CD4-positive, alpha-beta T cell treated with Interleukin-21 for 1 hour (primary cell): ENCODE data around the gene PCDHGA9.
"Not testable (repeated sequence)": the region's sequence is repeated elsewhere in the genome, so short reads cannot be mapped to it uniquely, and the experiment has no call there.

ENCODE experiments used
- DNase-seq: peaks from one replicate; pipeline ENCODE4 v3.0.0-alpha.2; 2020

PCDHGA9 gene

DNA sequence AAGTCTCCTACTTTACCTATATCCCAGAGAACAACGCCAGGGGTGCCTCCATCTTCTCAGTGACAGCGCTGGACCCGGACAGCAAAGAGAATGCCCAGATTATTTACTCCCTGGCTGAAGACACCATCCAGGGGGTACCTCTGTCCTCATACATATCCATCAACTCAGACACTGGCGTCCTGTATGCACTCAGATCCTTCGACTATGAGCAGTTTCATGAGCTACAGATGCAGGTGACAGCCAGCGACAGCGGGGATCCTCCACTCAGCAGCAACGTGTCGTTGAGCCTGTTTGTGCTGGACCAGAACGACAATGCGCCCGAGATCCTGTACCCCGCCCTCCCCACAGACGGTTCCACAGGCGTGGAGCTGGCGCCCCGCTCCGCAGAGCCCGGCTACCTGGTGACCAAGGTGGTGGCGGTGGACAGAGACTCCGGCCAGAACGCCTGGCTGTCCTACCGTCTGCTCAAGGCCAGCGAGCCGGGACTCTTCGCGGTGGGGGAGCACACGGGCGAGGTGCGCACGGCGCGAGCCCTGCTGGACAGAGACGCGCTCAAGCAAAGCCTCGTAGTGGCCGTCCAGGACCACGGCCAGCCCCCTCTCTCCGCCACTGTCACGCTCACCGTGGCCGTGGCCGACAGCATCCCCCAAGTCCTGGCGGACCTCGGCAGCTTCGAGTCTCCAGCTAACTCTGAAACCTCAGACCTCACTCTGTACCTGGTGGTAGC, 12.1 kb downstream of the PCDHGA9 start:
- not testable (repeated sequence) for DNase-seq

DNA sequence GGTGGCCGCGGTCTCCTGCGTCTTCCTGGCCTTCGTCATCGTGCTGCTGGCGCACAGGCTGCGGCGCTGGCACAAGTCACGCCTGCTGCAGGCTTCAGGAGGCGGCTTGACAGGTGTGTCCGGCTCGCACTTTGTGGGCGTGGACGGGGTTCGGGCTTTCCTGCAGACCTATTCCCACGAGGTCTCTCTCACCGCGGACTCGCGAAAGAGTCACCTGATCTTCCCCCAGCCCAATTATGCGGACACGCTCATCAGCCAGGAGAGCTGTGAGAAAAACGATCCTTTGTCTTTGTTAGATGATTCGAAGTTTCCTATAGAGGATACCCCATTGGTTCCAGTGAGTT, 12.7 kb downstream of the PCDHGA9 start:
- not testable (repeated sequence) for DNase-seq

DNA sequence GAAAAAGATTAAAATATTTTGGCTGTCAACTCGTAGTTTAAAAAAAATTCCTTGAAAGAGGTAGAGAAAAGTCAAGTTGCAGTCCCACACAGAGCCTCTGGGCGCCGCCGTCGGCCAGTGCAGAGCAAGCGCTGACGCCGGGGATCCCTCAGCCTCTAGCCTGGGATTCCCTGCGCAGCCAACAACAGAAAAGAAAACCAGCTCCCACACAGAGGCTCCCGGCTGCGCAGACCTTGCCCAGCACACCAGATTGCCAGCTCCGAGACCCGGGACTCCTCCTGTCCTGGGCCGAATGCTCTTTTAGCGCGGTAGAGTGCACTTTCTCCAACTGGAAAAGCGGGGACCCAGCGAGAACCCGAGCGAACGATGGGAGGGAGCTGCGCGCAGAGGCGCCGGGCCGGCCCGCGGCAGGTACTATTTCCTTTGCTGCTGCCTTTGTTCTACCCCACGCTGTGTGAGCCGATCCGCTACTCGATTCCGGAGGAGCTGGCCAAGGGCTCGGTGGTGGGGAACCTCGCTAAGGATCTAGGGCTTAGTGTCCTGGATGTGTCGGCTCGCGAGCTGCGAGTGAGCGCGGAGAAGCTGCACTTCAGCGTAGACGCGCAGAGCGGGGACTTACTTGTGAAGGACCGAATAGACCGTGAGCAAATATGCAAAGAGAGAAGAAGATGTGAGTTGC, 15.1 kb downstream of the PCDHGA9 start, which contains the start of gene PCDHGB7:
Gene PCDHGB7 (plus strand): TSS at position 184 of the 679 bp plus-strand sequence. CDS start 183 bp downstream, at position 367.
- DNase-seq = peak; percentile 49

DNA sequence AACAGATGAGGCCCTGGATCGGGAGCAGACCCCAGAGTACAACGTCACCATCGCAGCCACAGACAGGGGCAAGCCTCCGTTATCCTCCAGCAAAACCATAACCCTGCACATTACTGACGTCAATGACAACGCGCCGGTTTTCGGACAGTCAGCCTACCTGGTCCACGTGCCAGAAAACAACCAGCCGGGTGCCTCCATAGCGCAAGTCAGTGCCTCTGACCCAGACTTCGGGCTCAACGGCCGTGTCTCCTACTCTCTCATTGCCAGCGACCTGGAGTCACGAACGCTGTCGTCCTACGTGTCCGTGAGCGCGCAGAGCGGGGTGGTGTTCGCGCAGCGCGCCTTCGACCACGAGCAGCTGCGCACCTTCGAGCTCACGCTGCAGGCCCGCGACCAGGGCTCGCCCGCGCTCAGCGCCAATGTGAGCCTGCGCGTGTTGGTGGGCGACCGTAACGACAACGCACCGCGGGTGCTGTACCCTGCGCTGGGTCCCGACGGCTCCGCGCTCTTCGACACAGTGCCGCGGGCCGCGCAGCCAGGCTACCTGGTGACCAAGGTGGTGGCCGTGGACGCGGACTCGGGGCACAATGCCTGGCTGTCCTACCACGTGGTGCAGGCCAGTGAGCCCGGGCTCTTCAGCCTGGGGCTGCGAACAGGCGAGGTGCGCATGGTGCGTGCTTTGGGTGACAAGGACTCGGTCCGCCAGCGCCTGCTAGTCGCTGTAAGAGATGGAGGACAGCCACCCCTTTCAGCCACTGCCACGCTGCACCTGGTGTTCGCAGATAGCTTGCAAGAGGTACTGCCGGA, 16.7 kb downstream of the PCDHGA9 start:
- no peak for DNase-seq

DNA sequence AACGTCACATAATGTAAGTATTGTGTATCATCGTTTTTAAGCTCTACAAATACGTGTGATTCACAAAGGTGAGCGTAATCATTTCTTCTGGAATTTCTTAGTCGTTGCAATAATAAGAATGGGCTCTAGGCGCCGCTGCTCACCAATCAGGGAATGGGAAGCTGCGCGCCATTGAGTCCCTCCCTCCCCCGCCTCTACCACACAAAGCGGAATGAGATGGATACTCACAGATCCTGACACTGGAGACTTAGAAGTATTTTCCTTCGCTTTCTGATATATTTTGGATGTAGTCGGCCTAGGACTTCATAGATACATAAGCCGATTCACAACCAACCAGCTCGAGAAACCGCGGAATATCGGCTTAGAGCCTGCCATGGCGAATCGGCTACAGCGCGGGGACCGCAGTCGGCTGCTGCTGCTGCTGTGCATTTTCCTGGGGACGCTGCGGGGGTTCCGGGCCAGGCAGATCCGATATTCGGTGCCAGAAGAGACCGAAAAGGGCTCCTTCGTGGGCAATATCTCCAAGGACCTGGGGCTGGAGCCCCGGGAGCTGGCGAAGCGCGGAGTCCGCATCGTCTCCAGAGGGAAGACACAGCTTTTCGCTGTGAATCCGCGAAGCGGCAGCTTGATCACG, 18.4 kb downstream of the PCDHGA9 start, which contains the start of gene PCDHGA11:
Gene PCDHGA11 (plus strand): TSS at position 197 of the 634 bp plus-strand sequence. CDS start 177 bp downstream, at position 374.
- DNase-seq = peak; percentile 51

DNA sequence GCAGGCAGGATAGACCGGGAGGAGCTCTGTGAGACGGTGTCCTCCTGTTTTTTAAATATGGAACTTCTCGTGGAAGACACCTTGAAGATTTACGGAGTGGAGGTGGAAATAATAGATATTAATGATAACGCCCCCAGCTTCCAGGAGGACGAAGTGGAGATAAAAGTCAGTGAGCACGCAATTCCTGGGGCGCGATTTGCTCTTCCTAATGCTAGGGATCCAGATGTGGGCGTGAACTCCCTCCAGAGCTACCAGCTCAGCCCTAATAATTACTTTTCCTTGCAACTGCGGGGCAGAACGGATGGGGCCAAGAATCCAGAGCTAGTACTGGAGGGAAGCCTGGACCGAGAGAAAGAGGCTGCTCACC, 18.9 kb downstream of the PCDHGA9 start:
- no peak for DNase-seq

DNA sequence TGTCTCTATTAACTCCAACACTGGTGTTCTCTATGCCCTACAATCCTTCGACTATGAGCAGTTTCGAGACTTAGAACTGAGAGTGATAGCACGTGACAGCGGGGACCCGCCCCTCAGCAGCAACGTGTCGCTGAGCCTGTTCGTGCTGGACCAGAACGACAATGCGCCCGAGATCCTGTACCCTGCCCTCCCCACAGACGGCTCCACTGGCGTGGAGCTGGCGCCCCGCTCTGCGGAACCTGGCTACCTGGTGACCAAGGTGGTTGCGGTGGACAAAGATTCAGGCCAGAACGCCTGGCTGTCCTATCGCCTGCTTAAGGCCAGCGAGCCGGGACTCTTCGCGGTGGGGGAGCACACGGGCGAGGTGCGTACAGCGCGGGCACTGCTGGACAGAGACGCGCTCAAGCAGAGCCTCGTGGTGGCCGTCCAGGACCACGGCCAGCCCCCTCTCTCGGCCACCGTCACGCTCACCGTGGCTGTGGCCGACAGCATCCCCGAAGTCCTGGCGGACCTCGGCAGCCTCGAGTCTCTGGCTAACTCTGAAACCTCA, 20.2 kb downstream of the PCDHGA9 start:
- no peak for DNase-seq

DNA sequence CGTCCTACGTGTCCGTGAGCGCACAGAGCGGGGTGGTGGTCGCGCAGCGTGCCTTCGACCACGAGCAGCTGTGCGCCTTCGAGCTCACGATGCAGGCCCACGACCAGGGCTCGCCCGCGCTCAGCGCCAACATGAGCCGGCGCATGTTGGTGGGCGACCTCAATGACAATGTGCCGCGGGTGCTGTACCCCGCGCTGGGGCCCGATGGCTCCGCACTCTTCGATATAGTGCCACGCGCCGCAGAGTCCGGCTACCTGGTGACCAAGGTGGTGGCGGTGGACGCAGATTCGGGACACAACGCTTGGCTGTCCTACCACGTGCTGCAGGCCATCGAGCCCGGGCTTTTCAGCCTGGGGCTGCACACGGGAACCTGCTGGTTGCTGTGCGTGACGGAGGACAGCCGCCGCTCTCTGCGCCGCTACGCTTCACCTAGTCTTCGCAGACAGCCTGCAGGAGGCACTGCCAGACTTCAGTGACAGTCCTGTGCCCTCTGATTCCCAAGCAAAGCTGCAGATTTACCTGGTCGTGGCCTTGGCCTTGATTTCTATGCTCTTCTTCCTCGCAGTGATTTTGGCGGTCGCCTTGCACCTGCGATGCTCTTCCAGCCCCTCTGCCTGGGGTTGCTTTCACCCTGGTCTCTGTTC, 25.3 kb downstream of the PCDHGA9 start:
- no peak for DNase-seq

DNA sequence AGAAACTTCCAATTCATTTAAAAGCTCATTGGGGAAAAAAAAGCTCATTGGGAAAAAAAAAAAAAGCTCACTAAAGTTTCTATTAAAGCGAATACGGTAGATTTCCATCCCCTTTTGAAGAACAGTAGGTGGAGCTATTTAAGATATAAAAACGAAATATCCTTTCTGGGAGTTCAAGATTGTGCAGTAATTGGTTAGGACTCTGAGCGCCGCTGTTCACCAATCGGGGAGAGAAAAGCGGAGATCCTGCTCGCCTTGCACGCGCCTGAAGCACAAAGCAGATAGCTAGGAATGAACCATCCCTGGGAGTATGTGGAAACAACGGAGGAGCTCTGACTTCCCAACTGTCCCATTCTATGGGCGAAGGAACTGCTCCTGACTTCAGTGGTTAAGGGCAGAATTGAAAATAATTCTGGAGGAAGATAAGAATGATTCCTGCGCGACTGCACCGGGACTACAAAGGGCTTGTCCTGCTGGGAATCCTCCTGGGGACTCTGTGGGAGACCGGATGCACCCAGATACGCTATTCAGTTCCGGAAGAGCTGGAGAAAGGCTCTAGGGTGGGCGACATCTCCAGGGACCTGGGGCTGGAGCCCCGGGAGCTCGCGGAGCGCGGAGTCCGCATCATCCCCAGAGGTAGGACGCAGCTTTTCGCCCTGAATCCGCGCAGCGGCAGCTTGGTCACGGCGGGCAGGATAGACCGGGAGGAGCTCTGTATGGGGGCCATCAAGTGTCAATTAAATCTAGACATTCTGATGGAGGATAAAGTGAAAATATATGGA, 27.9 kb downstream of the PCDHGA9 start, which contains the start of gene PCDHGA12:
Gene PCDHGA12 (plus strand): TSS at position 176 of the 782 bp plus-strand sequence. CDS start 253 bp downstream, at position 429.
- no peak for DNase-seq

DNA sequence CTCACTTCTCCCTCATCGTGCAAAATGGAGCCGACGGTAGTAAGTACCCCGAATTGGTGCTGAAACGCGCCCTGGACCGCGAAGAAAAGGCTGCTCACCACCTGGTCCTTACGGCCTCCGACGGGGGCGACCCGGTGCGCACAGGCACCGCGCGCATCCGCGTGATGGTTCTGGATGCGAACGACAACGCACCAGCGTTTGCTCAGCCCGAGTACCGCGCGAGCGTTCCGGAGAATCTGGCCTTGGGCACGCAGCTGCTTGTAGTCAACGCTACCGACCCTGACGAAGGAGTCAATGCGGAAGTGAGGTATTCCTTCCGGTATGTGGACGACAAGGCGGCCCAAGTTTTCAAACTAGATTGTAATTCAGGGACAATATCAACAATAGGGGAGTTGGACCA, 28.7 kb downstream of the PCDHGA9 start:
- DNase-seq = no peak

DNA sequence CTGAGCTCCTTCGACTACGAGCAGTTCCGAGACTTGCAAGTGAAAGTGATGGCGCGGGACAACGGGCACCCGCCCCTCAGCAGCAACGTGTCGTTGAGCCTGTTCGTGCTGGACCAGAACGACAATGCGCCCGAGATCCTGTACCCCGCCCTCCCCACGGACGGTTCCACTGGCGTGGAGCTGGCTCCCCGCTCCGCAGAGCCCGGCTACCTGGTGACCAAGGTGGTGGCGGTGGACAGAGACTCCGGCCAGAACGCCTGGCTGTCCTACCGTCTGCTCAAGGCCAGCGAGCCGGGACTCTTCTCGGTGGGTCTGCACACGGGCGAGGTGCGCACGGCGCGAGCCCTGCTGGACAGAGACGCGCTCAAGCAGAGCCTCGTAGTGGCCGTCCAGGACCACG, 29.7 kb downstream of the PCDHGA9 start:
- not testable (repeated sequence) for DNase-seq

DNA sequence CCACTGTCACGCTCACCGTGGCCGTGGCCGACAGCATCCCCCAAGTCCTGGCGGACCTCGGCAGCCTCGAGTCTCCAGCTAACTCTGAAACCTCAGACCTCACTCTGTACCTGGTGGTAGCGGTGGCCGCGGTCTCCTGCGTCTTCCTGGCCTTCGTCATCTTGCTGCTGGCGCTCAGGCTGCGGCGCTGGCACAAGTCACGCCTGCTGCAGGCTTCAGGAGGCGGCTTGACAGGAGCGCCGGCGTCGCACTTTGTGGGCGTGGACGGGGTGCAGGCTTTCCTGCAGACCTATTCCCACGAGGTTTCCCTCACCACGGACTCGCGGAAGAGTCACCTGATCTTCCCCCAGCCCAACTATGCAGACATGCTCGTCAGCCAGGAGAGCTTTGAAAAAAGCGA, 30.1 kb downstream of the PCDHGA9 start:
- not testable (repeated sequence) for DNase-seq

DNA sequence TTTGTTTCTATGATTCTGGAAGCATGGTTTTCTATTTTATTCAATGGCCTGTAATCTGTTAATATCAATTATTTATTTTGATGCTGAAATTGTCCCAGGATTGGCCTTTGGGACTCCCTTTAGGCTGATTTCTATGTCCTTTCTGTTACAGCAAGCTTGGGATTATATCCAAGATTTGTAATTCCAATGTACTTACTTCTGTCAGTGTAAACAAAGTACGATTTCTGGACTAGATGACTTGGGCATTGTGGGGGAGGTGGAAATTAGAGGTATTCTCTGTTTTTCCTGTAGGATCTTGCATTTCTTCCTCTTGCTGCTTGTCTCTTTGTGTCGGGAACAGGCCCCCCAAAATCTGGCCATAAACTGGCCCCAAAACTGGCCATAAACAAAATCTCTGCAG, 31.4 kb downstream of the PCDHGA9 start:
- DNase-seq = no peak

DNA sequence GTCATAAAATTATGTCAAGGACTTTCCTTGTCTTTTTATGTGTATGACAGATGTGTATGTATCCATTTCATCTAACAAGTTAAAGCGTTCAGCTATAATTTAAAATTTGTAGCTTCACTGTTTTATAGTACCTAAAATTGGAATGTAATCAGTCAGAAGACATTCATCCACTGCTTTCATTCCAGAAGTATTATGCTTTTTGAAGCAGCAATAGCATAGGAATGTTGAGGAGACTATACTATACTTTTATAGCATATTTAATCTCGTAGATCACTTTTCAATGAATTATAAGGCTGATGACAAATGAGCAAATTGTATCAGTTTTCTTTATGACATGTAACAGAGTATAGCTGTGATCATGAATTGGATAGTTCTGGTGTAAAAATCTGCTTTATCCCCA, 34.6 kb downstream of the PCDHGA9 start:
- DNase-seq = no peak

DNA sequence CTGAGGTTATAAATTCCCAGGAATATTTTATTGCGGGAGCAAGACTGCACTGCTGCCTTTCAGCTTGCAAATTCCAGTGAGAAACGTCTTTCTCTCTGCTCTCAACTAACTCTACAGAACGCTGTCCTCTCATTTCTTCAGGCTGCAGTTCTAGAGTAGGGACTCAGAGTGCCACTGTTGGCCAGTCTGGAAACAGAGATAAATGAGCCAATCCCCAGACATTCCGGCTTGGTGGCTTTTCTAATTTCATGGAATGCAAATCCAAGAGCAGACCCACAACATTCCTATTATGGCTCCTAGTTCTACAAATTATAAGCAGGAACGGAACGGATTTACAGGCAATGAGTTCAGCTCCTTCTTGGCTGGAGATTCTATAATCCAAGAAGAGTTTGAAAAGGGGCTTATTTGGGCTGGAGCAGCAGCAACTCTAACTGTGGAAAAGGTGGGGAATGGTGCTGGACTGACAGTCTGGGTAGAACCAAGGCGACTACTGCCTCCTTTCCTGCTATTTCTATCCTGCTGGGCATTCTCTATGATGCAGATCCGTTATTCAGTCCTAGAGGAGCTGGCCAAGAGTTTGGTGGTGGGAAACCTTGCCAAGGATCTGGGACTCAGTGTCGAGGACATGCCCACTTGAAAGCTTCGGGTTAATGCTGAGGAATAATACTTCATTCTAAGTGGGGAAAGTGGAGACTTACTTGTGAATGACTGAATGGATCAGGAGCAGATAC, 37.0 kb downstream of the PCDHGA9 start:
- DNase-seq = no peak

DNA sequence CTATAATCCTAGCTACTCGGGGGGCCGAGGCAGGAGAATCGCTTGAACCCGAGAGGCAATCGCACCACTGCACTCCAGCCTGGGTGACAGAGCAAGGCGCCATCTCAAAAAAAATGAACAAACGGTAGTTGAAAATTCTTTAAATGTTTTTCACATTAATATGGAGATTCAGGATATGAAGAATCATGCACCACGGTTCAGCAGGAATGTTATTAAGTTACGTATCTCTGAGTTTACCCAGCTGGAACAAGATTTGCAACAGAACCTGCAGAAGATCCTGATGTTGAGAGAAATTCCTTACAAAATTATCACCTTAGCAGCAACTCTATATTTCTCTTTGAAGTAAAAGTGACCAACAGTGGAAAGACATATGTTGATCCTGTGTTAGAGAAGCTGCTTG, 37.8 kb downstream of the PCDHGA9 start:
- no peak for DNase-seq

DNA sequence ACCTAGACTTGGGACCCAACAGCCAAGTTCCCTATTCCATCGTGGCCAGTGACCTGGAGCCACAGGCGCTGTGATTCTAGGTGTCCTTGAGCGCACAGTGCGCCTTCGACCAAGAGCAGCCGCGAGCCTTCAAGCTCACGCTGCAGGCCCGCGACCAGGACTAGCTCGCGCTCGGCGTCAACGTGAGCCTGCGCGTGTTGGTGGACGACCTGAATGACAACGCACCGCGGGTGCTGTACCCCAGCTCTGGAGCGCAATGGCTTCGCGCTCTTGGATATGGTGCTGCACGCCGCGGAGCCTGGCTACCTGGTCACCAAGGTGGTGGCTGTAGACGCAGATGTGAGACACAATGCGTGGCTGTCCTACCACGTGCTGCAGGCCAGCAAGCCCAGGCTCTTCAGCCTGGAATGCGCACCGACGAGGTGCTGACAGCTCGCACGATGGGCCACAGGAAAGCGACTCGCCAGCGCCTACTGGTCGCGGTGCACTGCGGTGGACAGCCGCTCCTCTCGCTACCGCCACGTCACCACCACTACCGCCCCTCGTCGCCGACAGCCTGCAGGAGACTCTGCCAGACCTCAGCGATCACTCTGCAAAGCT, 39.1 kb downstream of the PCDHGA9 start:
- DNase-seq = no peak
